Measurements from ENCODE around the gene FDX1. TPM values are rescaled to one million over a fixed set of nuclear protein-coding genes. Genes with fewer than 3 reads are reported as not detected.

Gene FDX1
- total RNA-seq, 1 donor from 2014 or later, result 13.0 TPM

DNA sequence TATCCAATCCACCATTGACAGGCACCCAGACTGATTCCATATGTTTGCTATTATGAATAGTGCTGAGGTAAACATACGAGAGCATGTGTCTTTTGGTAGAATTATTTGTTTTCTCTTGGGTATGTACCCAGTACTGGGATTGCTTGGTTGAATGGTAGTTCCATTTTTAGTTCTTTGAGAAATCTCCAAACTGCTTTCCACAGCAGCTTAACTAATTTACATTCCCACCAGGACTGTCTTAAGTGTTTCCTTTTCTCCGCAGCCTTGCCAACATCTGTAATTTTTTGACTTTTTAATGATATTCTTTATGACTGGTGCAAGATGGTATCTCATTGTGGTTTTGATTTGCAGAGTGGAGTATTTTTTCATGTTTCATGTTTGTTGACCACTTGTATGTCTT lies 8.3 kb downstream of the FDX1 start:
- H3K4me3 Mint-ChIP-seq, result no peak overlapping the region
- Histone ChIP-seq H3K9ac (no peak overlapping the region), H3K4me2 (no peak overlapping the region), H3F3A (ENCODE audit: low read depth) (no peaks in the 10 kb centered on the region), H3K4me1 (no peaks in the 10 kb centered on the region), H3K9me3 (ENCODE audit: low read depth) (no peaks in the 10 kb centered on the region), H4K20me1 (ENCODE audit: low read depth) (peaks cover 5% of the 10 kb centered on the region), H3K27me3 (no peaks in the 10 kb centered on the region), H3K36me3 (peaks cover 12% of the 10 kb centered on the region), H3K27ac (no peak overlapping the region), H2AFZ (replicated peaks) (no peak overlapping the region), H3K4me3 (no peak overlapping the region), H3K79me2 (ENCODE audit: low read depth) (peaks cover 42% of the 10 kb centered on the region)
- H3K27ac Mint-ChIP-seq, result no peak overlapping the region
- no peak for TF ChIP-seq EZH2 (IDR thresholded peaks at IDR 0.05)
- no peak for TF ChIP-seq EZH2phosphoT487 (IDR thresholded peaks at IDR 0.05)
- TF ChIP-seq, protein P1, sequence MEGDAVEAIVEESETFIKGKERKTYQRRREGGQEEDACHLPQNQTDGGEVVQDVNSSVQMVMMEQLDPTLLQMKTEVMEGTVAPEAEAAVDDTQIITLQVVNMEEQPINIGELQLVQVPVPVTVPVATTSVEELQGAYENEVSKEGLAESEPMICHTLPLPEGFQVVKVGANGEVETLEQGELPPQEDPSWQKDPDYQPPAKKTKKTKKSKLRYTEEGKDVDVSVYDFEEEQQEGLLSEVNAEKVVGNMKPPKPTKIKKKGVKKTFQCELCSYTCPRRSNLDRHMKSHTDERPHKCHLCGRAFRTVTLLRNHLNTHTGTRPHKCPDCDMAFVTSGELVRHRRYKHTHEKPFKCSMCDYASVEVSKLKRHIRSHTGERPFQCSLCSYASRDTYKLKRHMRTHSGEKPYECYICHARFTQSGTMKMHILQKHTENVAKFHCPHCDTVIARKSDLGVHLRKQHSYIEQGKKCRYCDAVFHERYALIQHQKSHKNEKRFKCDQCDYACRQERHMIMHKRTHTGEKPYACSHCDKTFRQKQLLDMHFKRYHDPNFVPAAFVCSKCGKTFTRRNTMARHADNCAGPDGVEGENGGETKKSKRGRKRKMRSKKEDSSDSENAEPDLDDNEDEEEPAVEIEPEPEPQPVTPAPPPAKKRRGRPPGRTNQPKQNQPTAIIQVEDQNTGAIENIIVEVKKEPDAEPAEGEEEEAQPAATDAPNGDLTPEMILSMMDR (IDR thresholded peaks at IDR 0.05), result no peak
- DNase-seq (ENCODE audit: low spot score), result no peak
- H3K36me3 Mint-ChIP-seq, result peaks cover 50% of the 10 kb centered on the region
- peaks cover 27% of the 10 kb centered on the region for H3K9me3 Mint-ChIP-seq
- H3K4me1 Mint-ChIP-seq, result peaks cover 7% of the 10 kb centered on the region
- peaks cover 2% of the 10 kb centered on the region for H3K27me3 Mint-ChIP-seq (ENCODE audit: insufficient read depth, low read depth)

GRCh38 chr11:110445437-110445836 lies 15.7 kb downstream of the FDX1 start:
- Histone ChIP-seq H3K27ac (no peak overlapping the region), H3K9me3 (ENCODE audit: low read depth) (no peaks in the 10 kb centered on the region), H4K20me1 (ENCODE audit: low read depth) (no peaks in the 10 kb centered on the region), H3F3A (ENCODE audit: low read depth) (no peaks in the 10 kb centered on the region), H3K4me1 (no peaks in the 10 kb centered on the region), H3K36me3 (peaks cover 7% of the 10 kb centered on the region), H3K4me3 (no peak overlapping the region), H3K9ac (no peak overlapping the region), H3K79me2 (ENCODE audit: low read depth) (no peaks in the 10 kb centered on the region), H3K4me2 (no peak overlapping the region), H3K27me3 (no peaks in the 10 kb centered on the region), H2AFZ (replicated peaks) (no peak overlapping the region)
- Mint-ChIP-seq H3K4me3 (no peak overlapping the region), H3K27me3 (ENCODE audit: insufficient read depth, low read depth) (peaks cover 2% of the 10 kb centered on the region), H3K9me3 (peaks cover 9% of the 10 kb centered on the region), H3K4me1 (no peaks in the 10 kb centered on the region), H3K36me3 (peaks cover 27% of the 10 kb centered on the region), H3K27ac (no peak overlapping the region)
- no peak for TF ChIP-seq EZH2 (IDR thresholded peaks at IDR 0.05)
- no peak for TF ChIP-seq EZH2phosphoT487 (IDR thresholded peaks at IDR 0.05)
- TF ChIP-seq, protein P1 (IDR thresholded peaks at IDR 0.05), result no peak
- no peak for DNase-seq (ENCODE audit: low spot score)

GRCh38 chr11:110446061-110446460 lies 16.3 kb downstream of the FDX1 start:
- H3K27me3 ChIP-seq, result no peaks in the 10 kb centered on the region
- Mint-ChIP-seq H3K4me3 (no peak overlapping the region), H3K4me1 (no peaks in the 10 kb centered on the region), H3K27me3 (ENCODE audit: insufficient read depth, low read depth) (peaks cover 2% of the 10 kb centered on the region), H3K27ac (no peak overlapping the region), H3K9me3 (peaks cover 3% of the 10 kb centered on the region), H3K36me3 (peaks cover 21% of the 10 kb centered on the region)
- H3K36me3 ChIP-seq, result peaks cover 1% of the 10 kb centered on the region
- no peaks in the 10 kb centered on the region for H3K79me2 ChIP-seq (ENCODE audit: low read depth)
- no peak overlapping the region for H3K4me2 ChIP-seq
- H3F3A ChIP-seq (ENCODE audit: low read depth), result no peaks in the 10 kb centered on the region
- no peak overlapping the region for H3K4me3 ChIP-seq
- no peaks in the 10 kb centered on the region for H3K4me1 ChIP-seq
- TF ChIP-seq, protein P1 (IDR thresholded peaks at IDR 0.05), result no peak
- no peak for TF ChIP-seq EZH2phosphoT487 (IDR thresholded peaks at IDR 0.05)
- no peak for TF ChIP-seq EZH2 (IDR thresholded peaks at IDR 0.05)
- DNase-seq (ENCODE audit: low spot score), result no peak
- no peaks in the 10 kb centered on the region for H3K9me3 ChIP-seq (ENCODE audit: low read depth)
- no peak overlapping the region for H2AFZ ChIP-seq (replicated peaks)
- H4K20me1 ChIP-seq (ENCODE audit: low read depth), result no peaks in the 10 kb centered on the region
- no peak overlapping the region for H3K9ac ChIP-seq
- H3K27ac ChIP-seq, result no peak overlapping the region
